Neural cell (in vitro differentiated cells): ENCODE measurements around the gene RAB3IL1.

Source experiments
- CTCF ChIP-seq: fragments of 450-650 bp; IDR thresholded peaks from 2 replicates; pipeline ENCODE4 v1.5.1; 2014; ENCODE audit warnings: antibody characterized with exemption, mild to moderate bottlenecking, moderate library complexity; ENCODE audit not compliant: poor library complexity, severe bottlenecking
- EP300 ChIP-seq: fragments of 450-650 bp; conservative IDR thresholded peaks from 2 replicates; pipeline ENCODE4 v1.6.1; 2014; ENCODE audit warnings: antibody characterized with exemption, mild to moderate bottlenecking, moderate library complexity; ENCODE audit not compliant: poor library complexity, severe bottlenecking
- POLR2AphosphoS5 ChIP-seq: IDR thresholded peaks from 2 replicates; pipeline ENCODE4 v1.6.1; 2012
- TF ChIP-seq, protein P1 (sequence below): IDR thresholded peaks from 2 replicates; pipeline ENCODE4 v1.6.1; 2012; ENCODE audit warnings: borderline replicate concordance

- TF ChIP-seq CTCF (no peak), EP300 (no peak), POLR2AphosphoS5 (no peak)
- TF ChIP-seq, protein P1, sequence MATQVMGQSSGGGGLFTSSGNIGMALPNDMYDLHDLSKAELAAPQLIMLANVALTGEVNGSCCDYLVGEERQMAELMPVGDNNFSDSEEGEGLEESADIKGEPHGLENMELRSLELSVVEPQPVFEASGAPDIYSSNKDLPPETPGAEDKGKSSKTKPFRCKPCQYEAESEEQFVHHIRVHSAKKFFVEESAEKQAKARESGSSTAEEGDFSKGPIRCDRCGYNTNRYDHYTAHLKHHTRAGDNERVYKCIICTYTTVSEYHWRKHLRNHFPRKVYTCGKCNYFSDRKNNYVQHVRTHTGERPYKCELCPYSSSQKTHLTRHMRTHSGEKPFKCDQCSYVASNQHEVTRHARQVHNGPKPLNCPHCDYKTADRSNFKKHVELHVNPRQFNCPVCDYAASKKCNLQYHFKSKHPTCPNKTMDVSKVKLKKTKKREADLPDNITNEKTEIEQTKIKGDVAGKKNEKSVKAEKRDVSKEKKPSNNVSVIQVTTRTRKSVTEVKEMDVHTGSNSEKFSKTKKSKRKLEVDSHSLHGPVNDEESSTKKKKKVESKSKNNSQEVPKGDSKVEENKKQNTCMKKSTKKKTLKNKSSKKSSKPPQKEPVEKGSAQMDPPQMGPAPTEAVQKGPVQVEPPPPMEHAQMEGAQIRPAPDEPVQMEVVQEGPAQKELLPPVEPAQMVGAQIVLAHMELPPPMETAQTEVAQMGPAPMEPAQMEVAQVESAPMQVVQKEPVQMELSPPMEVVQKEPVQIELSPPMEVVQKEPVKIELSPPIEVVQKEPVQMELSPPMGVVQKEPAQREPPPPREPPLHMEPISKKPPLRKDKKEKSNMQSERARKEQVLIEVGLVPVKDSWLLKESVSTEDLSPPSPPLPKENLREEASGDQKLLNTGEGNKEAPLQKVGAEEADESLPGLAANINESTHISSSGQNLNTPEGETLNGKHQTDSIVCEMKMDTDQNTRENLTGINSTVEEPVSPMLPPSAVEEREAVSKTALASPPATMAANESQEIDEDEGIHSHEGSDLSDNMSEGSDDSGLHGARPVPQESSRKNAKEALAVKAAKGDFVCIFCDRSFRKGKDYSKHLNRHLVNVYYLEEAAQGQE, result no peak
Measured at GRCh38 chr11:61925736-61926135, 8.4 kb upstream of the RAB3IL1 start.
